ENCODE results near the gene S100A7A. TPM values are rescaled to one million over a fixed set of nuclear protein-coding genes. Genes with fewer than 3 reads are reported as not detected.

S100A7A gene
- total RNA-seq, 6 experiments from 2014 or later = not detected

DNA sequence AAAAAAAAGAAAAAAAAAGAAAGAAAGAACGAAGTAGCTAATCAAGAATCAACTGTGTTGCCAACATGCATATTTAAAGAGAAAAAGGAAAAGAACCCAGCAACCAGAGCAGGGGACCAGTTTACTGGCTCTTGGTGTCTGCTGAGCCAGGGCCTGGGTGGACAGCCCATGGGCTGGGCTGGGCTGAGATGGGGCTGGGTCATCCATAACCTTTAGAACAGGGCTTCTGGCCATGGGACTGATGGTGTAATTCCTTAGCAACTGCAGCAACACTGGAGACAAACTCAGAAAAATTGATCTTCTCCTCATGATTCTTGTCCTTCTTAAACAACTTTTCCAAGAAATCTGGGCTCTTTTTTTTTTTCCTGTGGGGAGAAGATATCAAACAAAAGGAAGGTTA is 10.5 kb downstream of the S100A7A start:
- H3K4me3 ChIP-seq = no peak overlapping the region
- TF ChIP-seq, protein P1, sequence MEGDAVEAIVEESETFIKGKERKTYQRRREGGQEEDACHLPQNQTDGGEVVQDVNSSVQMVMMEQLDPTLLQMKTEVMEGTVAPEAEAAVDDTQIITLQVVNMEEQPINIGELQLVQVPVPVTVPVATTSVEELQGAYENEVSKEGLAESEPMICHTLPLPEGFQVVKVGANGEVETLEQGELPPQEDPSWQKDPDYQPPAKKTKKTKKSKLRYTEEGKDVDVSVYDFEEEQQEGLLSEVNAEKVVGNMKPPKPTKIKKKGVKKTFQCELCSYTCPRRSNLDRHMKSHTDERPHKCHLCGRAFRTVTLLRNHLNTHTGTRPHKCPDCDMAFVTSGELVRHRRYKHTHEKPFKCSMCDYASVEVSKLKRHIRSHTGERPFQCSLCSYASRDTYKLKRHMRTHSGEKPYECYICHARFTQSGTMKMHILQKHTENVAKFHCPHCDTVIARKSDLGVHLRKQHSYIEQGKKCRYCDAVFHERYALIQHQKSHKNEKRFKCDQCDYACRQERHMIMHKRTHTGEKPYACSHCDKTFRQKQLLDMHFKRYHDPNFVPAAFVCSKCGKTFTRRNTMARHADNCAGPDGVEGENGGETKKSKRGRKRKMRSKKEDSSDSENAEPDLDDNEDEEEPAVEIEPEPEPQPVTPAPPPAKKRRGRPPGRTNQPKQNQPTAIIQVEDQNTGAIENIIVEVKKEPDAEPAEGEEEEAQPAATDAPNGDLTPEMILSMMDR (IDR thresholded peaks at IDR 0.05) = no peak
- no peak for TF ChIP-seq POLR2A (IDR thresholded peaks at IDR 0.05)
- DNase-seq (no peak), ATAC-seq (no peak)
- H3K27me3 ChIP-seq = no peaks in the 10 kb centered on the region
- no peaks in the 10 kb centered on the region for H3K36me3 ChIP-seq
- intact Hi-C loops (cut with DNase I) = no loop called here
- no peaks in the 10 kb centered on the region for H3K4me1 ChIP-seq
- WGBS (ENCODE audit: insufficient coverage, low coverage, low lambda C conversion rate, missing lambda C conversion rate) = 17% methylated on average over 1 of the region's 1 CpG
- H3K27ac ChIP-seq = no peak overlapping the region
- H3K9me3 ChIP-seq = no peaks in the 10 kb centered on the region

DNA sequence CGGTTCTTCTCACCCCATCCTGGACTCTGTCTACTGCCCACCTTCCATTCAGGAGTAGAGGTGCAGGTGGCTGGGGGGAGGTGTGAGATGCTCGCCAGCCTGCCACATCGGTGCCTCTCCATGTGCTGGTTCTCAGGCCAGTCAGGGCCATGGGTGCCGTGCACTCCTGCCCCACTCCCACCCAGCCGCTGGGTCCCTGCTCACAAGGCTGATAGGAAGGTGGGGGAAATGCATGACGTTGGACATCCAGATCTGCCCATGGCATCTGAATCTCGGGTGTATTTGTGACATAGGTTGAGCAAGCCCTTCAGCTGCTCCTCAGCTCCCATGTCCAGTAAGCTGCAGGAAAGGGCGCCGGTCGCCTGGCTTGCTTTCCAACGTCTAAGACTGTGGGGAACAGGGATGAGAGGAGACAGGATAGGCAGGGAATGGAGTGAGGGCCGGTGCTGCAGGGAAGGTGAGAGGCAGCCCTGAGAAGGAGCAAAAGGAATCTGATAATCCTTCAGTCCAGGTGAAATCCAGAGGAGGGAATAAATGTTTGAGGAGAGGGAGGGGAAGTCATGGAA is 11.8 kb downstream of the S100A7A start:
- no peak for DNase-seq

DNA sequence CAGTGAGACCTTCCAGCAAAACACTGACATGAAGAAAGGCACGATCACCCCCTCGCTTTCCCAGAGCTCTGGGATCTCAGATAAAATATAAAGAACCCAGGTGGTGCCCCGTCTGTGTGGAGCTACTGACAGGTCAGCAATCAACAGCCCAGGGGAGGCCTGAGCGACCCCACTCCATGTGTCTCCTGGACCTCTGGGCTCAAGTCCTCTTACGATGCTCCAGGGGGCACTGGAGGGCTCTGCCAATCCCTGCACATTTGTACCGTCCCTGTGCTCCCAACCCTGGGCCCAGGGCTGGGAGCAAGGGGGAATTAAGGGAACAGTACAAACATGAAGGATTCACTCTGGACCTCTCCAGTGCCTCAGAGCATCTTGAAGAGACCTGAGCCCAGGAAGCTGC is 12.5 kb downstream of the S100A7A start:
- H3K9me3 ChIP-seq = no peaks in the 10 kb centered on the region
- ATAC-seq = no peak
- WGBS (ENCODE audit: insufficient coverage, low coverage, low lambda C conversion rate, missing lambda C conversion rate) = no CpG with 5 or more reads among the region's 6 CpGs
- no peaks in the 10 kb centered on the region for H3K36me3 ChIP-seq
- H3K27ac ChIP-seq = no peak overlapping the region
- H3K4me3 ChIP-seq = no peak overlapping the region
- DNase-seq = no peak
- no peaks in the 10 kb centered on the region for H3K4me1 ChIP-seq
- no peaks in the 10 kb centered on the region for H3K27me3 ChIP-seq
- intact Hi-C loops (cut with DNase I) = no loop called here
- TF ChIP-seq, protein P1 (IDR thresholded peaks at IDR 0.05) = no peak
- TF ChIP-seq POLR2A (IDR thresholded peaks at IDR 0.05) = no peak

More for the DNA sequence above, 11.8 kb downstream of the S100A7A start:
- intact Hi-C loops (cut with DNase I) = no loop called here
- TF ChIP-seq, protein P1 (IDR thresholded peaks at IDR 0.05) = no peak
- TF ChIP-seq POLR2A (IDR thresholded peaks at IDR 0.05) = no peak
- WGBS (ENCODE audit: insufficient coverage, low coverage, low lambda C conversion rate, missing lambda C conversion rate) = 53% methylated on average over 9 of the region's 12 CpGs
- H3K4me1 ChIP-seq = no peaks in the 10 kb centered on the region
- no peaks in the 10 kb centered on the region for H3K27me3 ChIP-seq
- no peaks in the 10 kb centered on the region for H3K9me3 ChIP-seq
- no peak overlapping the region for H3K27ac ChIP-seq
- no peak overlapping the region for H3K4me3 ChIP-seq
- H3K36me3 ChIP-seq = no peaks in the 10 kb centered on the region
- ATAC-seq = no peak

DNA sequence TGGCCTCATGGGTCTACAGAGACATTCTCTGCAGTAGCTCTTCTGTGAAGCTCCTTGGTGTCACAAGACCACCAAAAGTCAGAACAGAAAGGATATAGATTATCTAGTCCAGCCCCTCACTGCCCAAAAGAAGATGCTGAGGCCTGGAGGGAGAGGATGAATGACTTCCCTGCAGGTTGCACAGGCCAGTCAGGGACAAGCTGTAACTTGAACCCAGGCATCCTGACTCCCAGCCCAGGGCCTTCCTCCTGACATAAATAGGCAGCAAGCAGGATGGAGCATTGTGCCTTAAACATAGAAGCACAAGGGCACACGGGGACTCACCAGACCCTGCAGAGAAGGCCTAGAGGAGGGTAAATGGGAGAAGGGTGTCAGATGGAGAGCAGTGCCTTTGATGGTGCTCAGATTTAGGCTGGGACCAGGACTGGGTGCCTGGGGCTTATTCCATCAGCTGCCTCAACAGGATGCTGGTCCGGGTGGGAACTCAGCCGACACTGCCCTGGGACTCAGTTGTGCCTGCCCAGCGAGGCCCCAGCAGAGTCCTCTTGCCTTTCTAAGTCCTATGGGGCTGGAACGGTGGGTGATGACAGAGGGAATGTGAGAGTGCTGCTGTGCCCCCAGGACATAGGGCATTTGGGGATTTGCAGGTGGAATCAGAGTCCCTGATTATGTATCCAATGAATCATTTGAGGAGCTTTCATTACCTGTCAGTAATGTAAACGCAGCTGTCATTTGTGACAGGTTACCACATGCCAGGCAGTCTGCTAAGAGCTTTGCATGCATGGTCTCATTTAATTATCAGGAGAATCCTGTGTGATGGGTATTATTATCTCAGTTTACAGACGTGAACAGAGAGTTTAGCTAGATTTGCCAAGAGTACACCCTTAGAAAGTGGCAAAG is 13.2 kb downstream of the S100A7A start:
- intact Hi-C loops (cut with DNase I) = no loop called here
- Histone ChIP-seq H3K4me1 (no peaks in the 10 kb centered on the region), H3K27me3 (no peaks in the 10 kb centered on the region), H3K4me3 (no peak overlapping the region), H3K9me3 (no peaks in the 10 kb centered on the region), H3K36me3 (no peaks in the 10 kb centered on the region), H3K27ac (no peak overlapping the region)
- no peak for ATAC-seq
- TF ChIP-seq POLR2A (IDR thresholded peaks at IDR 0.05) = no peak
- TF ChIP-seq, protein P1 (IDR thresholded peaks at IDR 0.05) = no peak
- 60% methylated on average over 2 of the region's 7 CpGs for WGBS (ENCODE audit: insufficient coverage, low coverage, low lambda C conversion rate, missing lambda C conversion rate)
- no peak for DNase-seq
